Adrenal gland (tissue), 12 donors: Measurements from ENCODE around the gene INTS6L. TPM values are rescaled to one million over a fixed set of nuclear protein-coding genes. Genes with fewer than 3 reads are reported as not detected.

ENCODE experiments used
- polyA plus RNA-seq, 3 donors: library from polyadenylated mRNA; stranded (reverse); fragments of 200-250 nt in 2 of 3; fragments of 350-450 nt in 1 of 3; fragmentation: Illumina TruSeq in 1 of 3; extraction: RNeasy Lipid Tissue Mini Kit (QIAGEN cat#74804) in 1 of 3; gene quantifications; one replicate each; pipeline ENCODE4 v1.2.3, GENCODE V29; 2013 to 2014
- total RNA-seq, 9 donors: library from RNA; depleted of rRNA in 4 of 9; stranded (reverse); fragments of >200 nt in 4 of 9; fragments of 120-200 nt in 1 of 9; fragmentation: NEBNext Ultra II Directional in 1 of 9; extraction: Animal tissue kit (Norgen Biotek cat#: 25700) in 1 of 9; gene quantifications; one replicate each; pipeline versions ENCODE4 v1.1.0 to v1.2.4, GENCODE V29; 2013 to 2023
- donor health status: healthy with polysubstance abuse.
- donor health status: Bipolar disorder and iron deficiency.
- donor health status: DM: yes; HTN: yes; CAD: no.
- donor health status: DM: no; HTN: no; CAD: no.
- donor health status: DM: no; HTN: no; CAD: no.
- donor health status: DM: yes; HTN: yes; CAD: no.

INTS6L gene
- total and polyA plus RNA-seq, 12 donors, result 7.5 to 85.0 (median 14.8) TPM

Other genes starting within 250 kb of the INTS6L start
- gene ETDC, start 211.2 kb upstream of the INTS6L start, total RNA-seq, result not detected
- gene ETDC, start 211.2 kb upstream of the INTS6L start, polyA plus RNA-seq, result not detected
- 10 to 100 TPM; 11.1 to 35.2 (median 18.7) TPM for gene ZNF75D, start 176.6 kb upstream of the INTS6L start, total RNA-seq
- 10 to 100 TPM; 17.7 to 22.4 (median 22.4) TPM for gene ZNF75D, start 176.6 kb upstream of the INTS6L start, polyA plus RNA-seq
- 10 to 100 TPM in 6 of 9 donors, 1 to 10 TPM in 3; 7.2 to 51.3 (median 11.8) TPM for gene ZNF449, start 175.9 kb upstream of the INTS6L start, total RNA-seq
- 10 to 100 TPM in 2 of 3 donors, 1 to 10 TPM in 1; 10.0 to 17.4 (median 11.0) TPM for gene ZNF449, start 175.9 kb upstream of the INTS6L start, polyA plus RNA-seq
- gene SMIM10L2A, start 98.7 kb upstream of the INTS6L start, total RNA-seq, result 100 to 1,000 TPM in 1 of 9 donors, 10 to 100 TPM in 8; 34.9 to 109 (median 45.0) TPM
- gene SMIM10L2A, start 98.7 kb upstream of the INTS6L start, polyA plus RNA-seq, result 10 to 100 TPM; 31.5 to 39.1 (median 34.4) TPM
- not detected for gene CT45A1, start 193.0 kb downstream of the INTS6L start, total RNA-seq
- not detected for gene CT45A1, start 193.0 kb downstream of the INTS6L start, polyA plus RNA-seq
- gene CT45A3, start 247.5 kb downstream of the INTS6L start, total RNA-seq, result not detected
- not detected for gene CT45A3, start 247.5 kb downstream of the INTS6L start, polyA plus RNA-seq